B cell (primary cell): ENCODE data around the gene ALKBH4. TPM values are rescaled to one million over a fixed set of nuclear protein-coding genes. Genes with fewer than 3 reads are reported as not detected.

ENCODE experiments used
- ATAC-seq: fragments of 200-7000 bp; cut with Tn5 transposase; one replicate; pipeline ENCODE4 v1.10.0; 2021; ENCODE audit warnings: low read depth, mild to moderate bottlenecking, moderate number of reproducible peaks, moderate library complexity
- CTCF ChIA-PET: fragments of 350-600 bp; sonication (Branson Sonifier 250); formaldehyde crosslinking; loops from one replicate; lab custom pipeline; 2021; ENCODE audit warnings: antibody characterized with exemption, inconsistent platforms; lab: Charles Lee
- POLR2A ChIA-PET: fragments of 350-600 bp; sonication (Branson Sonifier 250); formaldehyde crosslinking; loops from one replicate; lab custom pipeline; 2021; ENCODE audit warnings: antibody characterized with exemption; lab: Charles Lee
- DNase-seq: peaks from one replicate; pipeline ENCODE4 v3.0.0; 2013
- H2AFZ ChIP-seq: 2 replicates; pipeline ENCODE4 v1.6.1; 2012; ENCODE audit warnings: mild to moderate bottlenecking, low read depth, low read length; ENCODE audit not compliant: insufficient read depth, poor library complexity, severe bottlenecking
- H3K27ac ChIP-seq, 2 donors: 1 replicate in 1 of 2; 2 replicates in 1 of 2; pipeline ENCODE4 v1.5.1; 2012 to 2013; ENCODE audit warnings: low read length in 2 of 2, mild to moderate bottlenecking in 2 of 2, moderate library complexity in 1 of 2
- H3K27me3 ChIP-seq, 4 experiments: fragments of 200-600 bp in 1 of 4; sonication (generic) in 1 of 4; replicated peaks in 1 of 4; 1 replicate in 2 of 4; 2 replicates in 2 of 4; pipeline versions ENCODE4 v1.6.1 to v1.7.0; 2013 to 2016; ENCODE audit warnings: low read length in 3 of 4, mild to moderate bottlenecking in 2 of 4, mixed read lengths in 1 of 4, moderate library complexity in 1 of 4; ENCODE audit not compliant: insufficient read depth in 4 of 4, control insufficient read depth in 3 of 4; ENCODE audit errors: control extremely low read depth in 1 of 4
- H3K36me3 ChIP-seq, 2 experiments: replicated peaks in 1 of 2; 1 replicate in 1 of 2; 2 replicates in 1 of 2; pipeline versions ENCODE4 v1.6.1 to v1.7.1; 2013; ENCODE audit warnings: low read length in 1 of 2; ENCODE audit not compliant: insufficient read depth in 2 of 2, control insufficient read depth in 1 of 2; ENCODE audit errors: control extremely low read depth in 1 of 2, extremely low read depth in 1 of 2
- H3K4me1 ChIP-seq, 2 donors: fragments of 200-600 bp in 1 of 2; sonication (generic) in 1 of 2; 1 replicate in 1 of 2; 2 replicates in 1 of 2; pipeline versions ENCODE4 v1.5.1 to v1.6.1; 2013 to 2017; ENCODE audit warnings: low read length in 2 of 2; ENCODE audit not compliant: control insufficient read depth in 2 of 2, insufficient read depth in 2 of 2
- H3K4me2 ChIP-seq: replicated peaks from 2 replicates; pipeline ENCODE3; 2012; ENCODE audit warnings: mild to moderate bottlenecking, low read depth, low read length; ENCODE audit not compliant: poor library complexity, severe bottlenecking
- H3K4me3 ChIP-seq, 5 experiments: fragments of 200-600 bp in 1 of 5; sonication (generic) in 1 of 5; 1 replicate in 3 of 5; 2 replicates in 2 of 5; pipeline versions ENCODE4 v1.5.1 to v1.7.0; 2011 to 2016; ENCODE audit warnings: low read length in 4 of 5, mild to moderate bottlenecking in 4 of 5, low read depth in 2 of 5, control low read depth in 1 of 5, moderate library complexity in 1 of 5; ENCODE audit not compliant: insufficient read depth in 1 of 5; ENCODE audit errors: control extremely low read depth in 1 of 5, extremely low read depth in 1 of 5
- H3K79me2 ChIP-seq: fragments of 200-600 bp; sonication (generic); one replicate; pipeline ENCODE4 v1.6.0; 2016; ENCODE audit warnings: low read length; ENCODE audit not compliant: control insufficient read depth, insufficient read depth
- H3K9ac ChIP-seq: fragments of 200-600 bp; sonication (generic); 2 replicates; pipeline ENCODE4 v1.6.1; 2017; ENCODE audit warnings: mild to moderate bottlenecking, low read length, moderate library complexity
- H3K9me3 ChIP-seq, 3 donors: one replicate each; pipeline versions ENCODE4 v1.6.1 to v1.7.1; 2013; ENCODE audit warnings: low read length in 2 of 3; ENCODE audit not compliant: control insufficient read depth in 2 of 3, insufficient read depth in 1 of 3; ENCODE audit errors: control extremely low read depth in 1 of 3
- H4K20me1 ChIP-seq: 2 replicates; pipeline ENCODE4 v1.6.0; 2012; ENCODE audit warnings: mild to moderate bottlenecking, low read length; ENCODE audit not compliant: insufficient read depth, control insufficient read depth, poor library complexity, severe bottlenecking
- H3K27ac Mint-ChIP-seq: one replicate; pipeline ENCODE4 v1.8.0; 2021; ENCODE audit warnings: mixed read lengths
- H3K27me3 Mint-ChIP-seq: one replicate; pipeline ENCODE4 v1.8.0; 2021; ENCODE audit warnings: mixed read lengths
- H3K4me1 Mint-ChIP-seq: one replicate; pipeline ENCODE4 v1.8.0; 2021; ENCODE audit warnings: mixed read lengths
- H3K4me3 Mint-ChIP-seq: one replicate; pipeline ENCODE4 v1.8.0; 2021; ENCODE audit warnings: mixed read lengths
- H3K9me3 Mint-ChIP-seq: one replicate; pipeline ENCODE4 v1.8.0; 2022; ENCODE audit warnings: mixed read lengths; ENCODE audit not compliant: insufficient read depth
- CTCF ChIP-seq: fragments of 200-600 bp; IDR thresholded peaks from one replicate; pipeline ENCODE4 v1.8.0; 2022; ENCODE audit warnings: antibody characterized with exemption, mild to moderate bottlenecking
- EZH2 ChIP-seq: IDR thresholded peaks from 2 replicates; pipeline ENCODE4 v1.6.1; 2012; ENCODE audit warnings: borderline replicate concordance, low read depth, mild to moderate bottlenecking, moderate library complexity, low read length; ENCODE audit not compliant: insufficient read depth, poor library complexity, severe bottlenecking
- WGBS: methylation state at CpG from one replicate; pipeline ENCODE4 v1.1.5; 2013; ENCODE audit warnings: missing lambda C conversion rate; ENCODE audit not compliant: insufficient coverage; 5-methylcytosine and 5-hydroxymethylcytosine counted together
- intact Hi-C: fragments of 100-400 bp; cut with micrococcal nuclease; formaldehyde crosslinking; loops from one replicate; pipeline ENCODE4 v1.10.0; 2022
- polyA plus RNA-seq: library from polyadenylated mRNA; depleted of rRNA; stranded (reverse); fragments of >200 nt; gene quantifications from 2 replicates; pipeline ENCODE4 v1.2.3, GENCODE V29; 2012
- total RNA-seq, 2 donors: library from RNA; stranded (reverse); fragments of 120-200 nt in 1 of 2; gene quantifications; 1 replicate in 1 of 2; 2 replicates in 1 of 2; pipeline versions ENCODE4 v1.2.3 to v1.2.4, GENCODE V29; 2013 to 2022

ALKBH4 gene
- total and polyA plus RNA-seq, 2 donors (not counting 1 experiment from before 2014, with no cell fraction given): 6.2 to 8.6 TPM

GRCh38 chr7:102469351-102469971 lies 4.8 kb upstream of the ALKBH4 start:
- ChIA-PET POLR2A (interaction anchor here (0.6 kb wide), 1 partner anchor 1616 kb away, joined by 3 read pairs; no protein-coding TSS in a partner anchor), CTCF (interaction anchor here (2.3 kb wide), 1 partner anchor 65 kb away, joined by 6 read pairs; no protein-coding TSS in a partner anchor)
- peaks cover 31% of the 10 kb centered on the region for H3K79me2 ChIP-seq
- intact Hi-C loops: no loop called here
- Mint-ChIP-seq H3K4me3 (no peak overlapping the region), H3K27me3 (no peaks in the 10 kb centered on the region), H3K27ac (no peak overlapping the region), H3K9me3 (no peaks in the 10 kb centered on the region), H3K4me1 (peaks cover 16% of the 10 kb centered on the region)
- H3K27ac ChIP-seq: no peak overlapping the region
- DNase-seq (no peak), ATAC-seq (no peak)
- TF ChIP-seq EZH2 (no peak), CTCF (no peak)
- H3K4me2 ChIP-seq: no peak overlapping the region
- H3K9me3 ChIP-seq: no peaks in the 10 kb centered on the region
- peaks cover 0 to 47% of the 10 kb centered on the region in 2 experiments for H3K36me3 ChIP-seq
- H3K27me3 ChIP-seq: no peaks in the 10 kb centered on the region
- peaks cover 6% of the 10 kb centered on the region for H4K20me1 ChIP-seq
- peaks cover 11 to 19% of the 10 kb centered on the region in 2 donors for H3K4me1 ChIP-seq
- no peak overlapping the region for H3K9ac ChIP-seq
- WGBS: 96% methylated on average over 23 of the region's 24 CpGs
- no peak overlapping the region for H3K4me3 ChIP-seq
- H2AFZ ChIP-seq: no peak overlapping the region
